H54 (cell line): ENCODE results near the gene CACNA1I.
"Not testable (repeated sequence)": the region's sequence is repeated elsewhere in the genome, so short reads cannot be mapped to it uniquely, and the experiment has no call there.

Experiments
- DNase-seq: peaks from one replicate; pipeline ENCODE4 v3.0.0; 2011; ENCODE audit warnings: low spot score, mixed read lengths; ENCODE audit not compliant: insufficient read length
- FAIRE-seq: peaks from 3 replicates; lab custom pipeline; 2011; peaks lifted over from hg19 to GRCh38; lab: Jason Lieb, UNC
- POLR2A ChIP-seq: IDR thresholded peaks from 2 replicates; pipeline ENCODE4 v1.6.1; 2011; ENCODE audit warnings: low read depth, mild to moderate bottlenecking, low read length

CACNA1I gene

DNA sequence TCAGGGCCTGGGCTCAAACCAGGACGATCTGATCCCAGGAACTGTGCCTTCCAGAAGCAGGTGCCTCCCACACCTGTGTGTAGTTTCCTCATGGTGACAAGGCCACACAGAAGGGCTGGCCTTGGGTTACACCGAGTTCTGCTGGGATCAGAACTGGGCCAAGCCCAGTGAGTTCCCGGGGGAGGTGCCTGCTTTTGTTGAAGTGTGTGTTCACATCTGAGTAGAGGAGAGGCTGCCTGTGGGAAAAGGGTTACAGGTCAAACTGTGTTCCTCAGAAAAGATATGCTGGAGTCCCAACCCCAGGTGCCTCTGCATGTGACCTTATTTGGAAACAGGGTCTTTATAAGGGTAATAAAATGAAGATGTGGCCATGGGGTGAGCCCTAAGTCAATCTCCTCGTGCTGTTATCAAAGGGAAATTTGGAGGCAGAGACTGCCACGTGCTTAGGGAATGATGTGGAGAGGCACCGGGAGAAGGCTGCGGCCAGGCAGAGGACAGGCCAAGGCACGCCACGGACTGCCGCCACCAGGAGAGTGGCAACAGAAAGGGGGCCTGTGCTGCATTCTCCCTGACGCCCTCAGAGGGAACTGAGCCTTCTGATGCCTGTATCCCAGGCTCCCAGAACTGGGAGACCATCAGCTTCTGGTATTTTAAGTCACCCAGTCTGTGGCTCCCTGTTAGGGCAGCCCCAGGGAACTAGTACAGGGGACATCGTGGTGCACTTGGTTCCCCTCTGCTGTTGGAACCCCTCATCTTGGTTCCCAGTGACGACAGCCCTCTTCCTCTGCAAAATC, 158.8 kb downstream of the CACNA1I start:
- FAIRE-seq: no peak
- no peak for TF ChIP-seq POLR2A
- DNase-seq: no peak

DNA sequence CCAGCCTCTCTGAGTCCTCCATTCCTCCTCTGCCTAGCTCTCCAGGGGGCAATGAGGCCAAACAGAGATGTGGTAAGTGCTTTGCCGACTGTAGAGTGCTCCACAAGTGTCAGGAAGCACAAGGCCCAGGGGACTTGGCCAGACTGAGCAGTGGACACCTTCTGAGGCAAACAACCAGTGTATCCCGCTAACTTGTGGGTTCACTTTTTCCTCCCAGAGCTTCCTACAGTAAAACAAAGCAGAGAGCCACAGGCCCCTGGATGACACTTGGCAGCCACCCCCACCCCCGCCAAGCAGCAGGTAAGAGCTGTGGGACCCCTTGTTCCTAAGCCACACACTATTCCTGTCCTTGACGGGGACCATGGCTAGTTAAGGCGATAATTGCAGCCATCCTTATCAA, 160.9 kb downstream of the CACNA1I start:
- no peak for TF ChIP-seq POLR2A
- DNase-seq (no peak), FAIRE-seq (no peak)

DNA sequence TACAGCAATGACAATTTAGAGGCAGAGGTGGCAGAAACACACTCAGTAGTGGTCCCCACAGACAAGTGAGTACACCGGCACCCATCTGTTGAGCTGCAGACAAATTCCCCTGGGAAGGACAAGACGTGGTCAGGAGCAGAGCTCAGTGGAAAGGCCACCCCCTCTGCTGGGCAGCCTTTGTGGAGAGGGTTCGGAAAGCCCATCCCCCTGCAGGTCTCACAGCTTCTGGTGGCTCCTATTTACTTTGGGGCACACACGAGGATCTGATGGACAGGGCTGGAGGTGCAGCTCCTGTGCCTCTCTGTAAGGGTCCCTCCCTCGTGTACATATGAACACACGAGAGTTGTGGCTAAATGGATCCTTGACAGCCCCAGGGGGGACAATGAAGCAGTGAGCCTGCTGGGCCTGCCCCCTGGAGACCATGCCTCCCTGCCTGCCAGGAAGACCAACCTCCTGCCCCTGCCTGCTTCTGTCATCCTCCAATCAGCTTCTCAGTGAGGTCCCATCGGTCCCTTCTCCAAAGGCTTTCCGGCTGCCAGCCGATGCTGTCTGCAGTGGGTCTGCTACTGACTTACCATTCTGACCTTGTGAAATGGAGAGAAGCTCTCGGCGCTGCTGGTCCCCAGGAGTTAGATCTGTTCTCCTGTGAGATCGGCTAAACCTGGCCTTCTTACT, 161.5 kb downstream of the CACNA1I start:
- FAIRE-seq: no peak
- DNase-seq: no peak
- no peak for TF ChIP-seq POLR2A

DNA sequence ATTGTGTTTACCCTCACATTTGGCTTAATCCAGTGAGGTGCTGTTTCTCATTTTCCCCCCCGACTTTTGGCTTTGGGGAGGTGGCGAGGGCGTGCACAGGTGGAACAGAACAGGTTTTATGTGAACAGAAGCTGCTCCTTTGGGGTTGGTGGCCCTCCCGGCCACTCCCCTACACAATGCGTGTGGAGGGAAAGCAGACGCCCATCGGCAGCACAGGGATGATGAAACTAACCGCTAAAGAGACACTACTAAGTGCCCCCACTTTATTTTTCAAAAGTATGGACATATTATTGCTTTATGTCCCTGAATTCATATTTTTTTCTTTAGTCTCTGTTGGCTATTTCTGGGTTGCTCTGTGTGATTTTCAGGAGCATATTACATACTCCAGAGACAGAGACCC, 162.1 kb downstream of the CACNA1I start:
- no peak for TF ChIP-seq POLR2A

DNA sequence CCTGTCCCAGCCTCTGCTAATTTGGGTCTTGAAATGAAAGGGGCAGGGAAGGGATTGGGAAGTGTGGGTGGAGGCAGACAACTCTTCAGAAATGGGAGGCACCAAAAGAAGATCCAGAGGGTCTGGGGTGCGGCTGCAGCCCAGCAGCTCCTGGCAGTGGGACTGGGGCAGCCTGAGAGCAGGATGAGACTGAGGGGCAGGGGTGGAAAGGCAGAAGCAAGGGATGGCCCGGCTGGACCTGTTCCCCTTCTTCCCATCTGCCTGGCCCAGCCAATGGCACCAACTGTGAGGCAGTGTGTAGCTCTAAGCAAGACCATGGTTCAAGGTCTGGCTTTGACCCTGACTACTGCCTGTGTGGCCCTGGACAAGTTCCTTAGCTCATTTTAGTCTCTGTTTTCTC, 162.6 kb downstream of the CACNA1I start:
- DNase-seq (no peak), FAIRE-seq (no peak)
- TF ChIP-seq POLR2A: no peak

More for the DNA sequence above, 162.1 kb downstream of the CACNA1I start:
- FAIRE-seq (no peak), DNase-seq (no peak)

DNA sequence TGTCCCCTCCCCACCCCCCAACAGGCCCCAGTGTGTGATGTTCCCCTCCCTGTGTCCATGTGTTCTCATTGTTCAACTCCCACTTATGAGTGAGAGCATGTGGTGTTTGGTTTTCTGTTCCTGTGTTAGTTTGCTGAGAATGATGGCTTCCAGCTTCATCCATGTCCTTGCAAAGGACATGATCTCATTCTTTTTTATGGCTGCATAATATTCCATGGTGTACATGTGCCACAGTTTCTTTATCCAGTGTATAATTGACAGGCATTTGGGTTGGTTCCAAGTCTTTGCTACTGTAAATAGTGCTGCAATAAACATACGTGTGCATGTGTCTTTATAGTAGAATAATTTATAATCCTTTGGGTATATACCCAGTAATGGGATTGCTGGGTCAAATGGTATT, 163.5 kb downstream of the CACNA1I start:
- FAIRE-seq: not testable (repeated sequence)

DNA sequence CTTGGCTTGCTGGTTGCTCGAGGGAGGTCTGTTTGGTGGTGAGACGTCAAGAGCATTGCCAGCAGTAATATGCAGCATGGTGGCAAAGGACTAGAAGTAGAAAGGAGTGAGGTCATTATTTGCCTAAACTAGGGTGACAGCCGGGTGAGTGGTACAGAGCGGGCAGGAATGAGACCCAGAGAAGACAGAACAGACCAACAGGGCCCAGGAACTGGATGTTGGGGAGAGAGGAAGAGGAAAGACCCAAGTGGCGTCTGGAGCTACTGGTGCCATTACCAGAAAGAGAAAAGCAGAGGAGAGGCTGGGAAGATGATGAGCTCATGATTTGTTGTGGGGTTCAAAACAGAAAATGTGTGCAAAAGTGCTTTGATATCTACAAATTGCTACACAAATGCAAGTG, 164.3 kb downstream of the CACNA1I start:
- FAIRE-seq (no peak), DNase-seq (no peak)
- no peak for TF ChIP-seq POLR2A

More for the DNA sequence above, 163.5 kb downstream of the CACNA1I start:
- DNase-seq: not testable (repeated sequence)

DNA sequence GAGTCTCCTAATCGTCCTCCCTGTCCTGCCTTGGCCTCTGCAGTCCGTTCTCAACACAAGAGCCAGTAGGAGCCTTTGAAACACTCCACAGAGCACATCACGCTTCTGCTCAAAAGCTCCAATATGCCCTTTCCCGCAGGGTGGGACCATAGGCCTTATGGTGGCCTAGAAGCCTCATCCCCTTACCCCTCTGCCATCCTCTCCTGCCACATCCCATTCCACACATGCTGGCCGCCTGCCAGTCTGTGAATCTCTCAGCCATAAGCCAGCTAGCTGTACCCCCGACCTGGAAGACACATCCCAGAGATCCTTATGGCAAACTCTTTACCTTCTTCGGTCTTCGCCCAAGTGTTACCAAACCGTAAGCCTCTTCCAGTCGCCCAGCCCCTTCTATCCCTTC, 165.2 kb downstream of the CACNA1I start:
- DNase-seq (no peak), FAIRE-seq (no peak)
- TF ChIP-seq POLR2A: no peak

DNA sequence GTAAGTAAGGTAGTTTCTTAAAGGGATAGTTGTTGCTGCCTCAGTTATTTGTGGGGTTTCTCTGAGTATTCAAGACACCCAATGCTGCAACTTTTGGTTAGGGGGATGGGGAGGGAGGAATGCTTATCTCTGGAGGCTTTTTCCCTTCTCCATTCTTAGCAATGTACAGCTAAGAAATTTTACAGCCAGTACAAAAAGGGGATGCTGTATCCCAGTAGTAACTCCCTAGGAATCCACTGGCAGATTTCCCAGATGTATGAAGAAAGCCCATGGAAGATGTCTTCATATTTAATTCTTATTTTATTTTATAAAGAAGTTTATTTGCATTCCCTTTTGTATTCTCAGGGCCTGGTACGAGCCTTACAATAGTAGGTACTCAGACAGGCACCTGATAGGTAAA, 168.2 kb downstream of the CACNA1I start:
- DNase-seq (no peak), FAIRE-seq (no peak)
- TF ChIP-seq POLR2A: no peak
